Keratinocyte (primary cell): Measurements from ENCODE around the gene TMEM169. TPM values are rescaled to one million over a fixed set of nuclear protein-coding genes. Genes with fewer than 3 reads are reported as not detected.

Experiments used
- DNase-seq: peaks from one replicate; pipeline ENCODE4 v3.0.0-alpha.2; 2011; ENCODE audit warnings: low read depth, missing footprints, low spot score
- FAIRE-seq: peaks from 2 replicates; lab custom pipeline; 2011; peaks lifted over from hg19 to GRCh38; lab: Jason Lieb, UNC
- H2AFZ ChIP-seq: 2 replicates; pipeline ENCODE4 v1.6.0; 2012; ENCODE audit warnings: low read length, control low read depth, inconsistent platforms; ENCODE audit not compliant: control insufficient read depth
- H3K27ac ChIP-seq: 2 replicates; pipeline ENCODE4 v1.5.1; 2011; ENCODE audit warnings: low read length; ENCODE audit not compliant: control insufficient read depth, insufficient read depth
- H3K27me3 ChIP-seq: 3 replicates; pipeline ENCODE4 v1.6.0; 2011; ENCODE audit warnings: low read length; ENCODE audit not compliant: control insufficient read depth, insufficient read depth; ENCODE audit errors: extremely low read depth
- H3K36me3 ChIP-seq, 2 experiments: 2 replicates in 1 of 2; 3 replicates in 1 of 2; pipeline ENCODE4 v1.5.1; 2011; ENCODE audit warnings: low read length in 2 of 2, mild to moderate bottlenecking in 1 of 2; ENCODE audit not compliant: control insufficient read depth in 2 of 2, insufficient read depth in 2 of 2; ENCODE audit errors: extremely low read depth in 1 of 2
- H3K4me1 ChIP-seq: 3 replicates; pipeline ENCODE4 v1.5.1; 2011; ENCODE audit warnings: low read length; ENCODE audit not compliant: control insufficient read depth, insufficient read depth; ENCODE audit errors: extremely low read depth
- H3K4me2 ChIP-seq: 3 replicates; pipeline ENCODE4 v1.6.0; 2011; ENCODE audit warnings: low read depth, low read length; ENCODE audit not compliant: control insufficient read depth, insufficient read depth; ENCODE audit errors: extremely low read depth
- H3K4me3 ChIP-seq, 3 experiments: fragments of 200-600 bp in 1 of 3; sonication (generic) in 1 of 3; 2 replicates in 2 of 3; 3 replicates in 1 of 3; pipeline ENCODE4 v1.5.1; 2011 to 2016; ENCODE audit warnings: low read length in 3 of 3, mild to moderate bottlenecking in 3 of 3, control low read depth in 2 of 3, inconsistent platforms in 1 of 3, low read depth in 1 of 3, mixed read lengths in 1 of 3, mixed run types in 1 of 3, moderate library complexity in 1 of 3; ENCODE audit not compliant: control insufficient read depth in 2 of 3, insufficient read depth in 2 of 3; ENCODE audit errors: extremely low read depth in 1 of 3
- H3K79me2 ChIP-seq: 2 replicates; pipeline ENCODE4 v1.6.0; 2012; ENCODE audit warnings: low read length; ENCODE audit not compliant: control insufficient read depth, insufficient read depth
- H3K9ac ChIP-seq: 3 replicates; pipeline ENCODE4 v1.6.0; 2011; ENCODE audit warnings: low read length; ENCODE audit not compliant: control insufficient read depth, insufficient read depth; ENCODE audit errors: extremely low read depth
- H3K9me1 ChIP-seq: 3 replicates; pipeline ENCODE4 v1.6.0; 2011; ENCODE audit warnings: low read length; ENCODE audit not compliant: control insufficient read depth, insufficient read depth; ENCODE audit errors: extremely low read depth
- H3K9me3 ChIP-seq: 2 replicates; pipeline ENCODE4 v1.5.1; 2012; ENCODE audit warnings: low read depth, low read length; ENCODE audit not compliant: control insufficient read depth
- H4K20me1 ChIP-seq: 3 replicates; pipeline ENCODE4 v1.6.0; 2011; ENCODE audit warnings: low read length; ENCODE audit not compliant: control insufficient read depth, insufficient read depth; ENCODE audit errors: extremely low read depth
- CTCF ChIP-seq, 3 experiments: IDR thresholded peaks in 1 of 3; conservative IDR thresholded peaks in 1 of 3; optimal IDR thresholded peaks in 1 of 3; 2 replicates in 2 of 3; 3 replicates in 1 of 3; pipeline versions ENCODE3 to v1.5.1; 2011; ENCODE audit warnings: low read length in 3 of 3, mild to moderate bottlenecking in 3 of 3, moderate library complexity in 2 of 3, control low read depth in 1 of 3, inconsistent platforms in 1 of 3; ENCODE audit not compliant: insufficient read depth in 2 of 3; ENCODE audit errors: extremely low read depth in 1 of 3
- EZH2 ChIP-seq: IDR thresholded peaks from one replicate; pipeline ENCODE4 v1.6.1; 2012; ENCODE audit warnings: inconsistent platforms, mild to moderate bottlenecking, low read length, moderate library complexity
- dilution Hi-C: fragments of 300-500 bp; cut with MboI; formaldehyde crosslinking; loops from one replicate; pipeline ENCODE4 v1.7.0; 2020; ENCODE audit warnings: low sequenced_read_pairs; ENCODE audit not compliant: extremely low pct_ligation_motif_present
- polyA plus RNA-seq, 5 experiments: library from polyadenylated mRNA; depleted of rRNA in 3 of 5; stranded (reverse) in 3 of 5; stranded (forward) in 1 of 5; unstranded in 1 of 5; fragments of >200 nt; gene quantifications; 1 replicate in 1 of 5; 2 replicates in 3 of 5; 3 replicates in 1 of 5; pipeline versions ENCODE4 v1.2.1 to v1.2.3, GENCODE V29; 2011 to 2012; ENCODE audit warnings: missing spikeins in 2 of 5, low read depth in 1 of 5, low replicate concordance in 1 of 5

TMEM169 gene
- polyA plus RNA-seq, 1 donor (not counting 4 experiments of a cell fraction or from before 2014, with no cell fraction given) = not detected

GRCh38 chr2:216074380-216074779 lies 7.3 kb upstream of the TMEM169 start:
- H3K27ac ChIP-seq = no peak overlapping the region
- no peaks in the 10 kb centered on the region for H4K20me1 ChIP-seq
- no peaks in the 10 kb centered on the region for H3K9me1 ChIP-seq
- no peak for TF ChIP-seq EZH2
- no peak for TF ChIP-seq CTCF (optimal IDR thresholded peaks at IDR 0.05 in 1 of 3, IDR thresholded peaks at IDR 0.05 in 1 of 3, conservative IDR thresholded peaks at IDR 0.05 in 1 of 3; ENCODE audit: extremely low read depth in 1 of 3, insufficient read depth in 2 of 3, low read length in 3 of 3)
- FAIRE-seq = no peak
- dilution Hi-C loops = no loop called here
- no peaks in the 10 kb centered on the region for H3K4me1 ChIP-seq
- no peak overlapping the region for H3K4me3 ChIP-seq
- no peaks in the 10 kb centered on the region for H3K79me2 ChIP-seq
- no peak overlapping the region for H2AFZ ChIP-seq
- H3K36me3 ChIP-seq = no peaks in the 10 kb centered on the region
- no peak for DNase-seq
- H3K9me3 ChIP-seq = no peaks in the 10 kb centered on the region
- no peaks in the 10 kb centered on the region for H3K27me3 ChIP-seq
- no peak overlapping the region for H3K9ac ChIP-seq
- no peak overlapping the region for H3K4me2 ChIP-seq

GRCh38 chr2:216074794-216075193 lies 6.9 kb upstream of the TMEM169 start:
- Histone ChIP-seq H3K9me1 (no peaks in the 10 kb centered on the region), H4K20me1 (no peaks in the 10 kb centered on the region), H3K79me2 (no peaks in the 10 kb centered on the region), H2AFZ (no peak overlapping the region), H3K9ac (no peak overlapping the region), H3K27ac (no peak overlapping the region), H3K4me3 (no peak overlapping the region), H3K4me1 (no peaks in the 10 kb centered on the region), H3K9me3 (no peaks in the 10 kb centered on the region), H3K27me3 (no peaks in the 10 kb centered on the region), H3K36me3 (no peaks in the 10 kb centered on the region), H3K4me2 (no peak overlapping the region)
- TF ChIP-seq CTCF (optimal IDR thresholded peaks at IDR 0.05 in 1 of 3, IDR thresholded peaks at IDR 0.05 in 1 of 3, conservative IDR thresholded peaks at IDR 0.05 in 1 of 3; ENCODE audit: extremely low read depth in 1 of 3, insufficient read depth in 2 of 3, low read length in 3 of 3) (no peak), EZH2 (no peak)
- dilution Hi-C loops = no loop called here
- no peak for FAIRE-seq
- DNase-seq = no peak
